Measurements from ENCODE around the gene PAM. TPM values are rescaled to one million over a fixed set of nuclear protein-coding genes. Genes with fewer than 3 reads are reported as not detected.
A peak's percentile ranks its signal among the peaks of the same experiment; 100 is the strongest.

PAM gene
- total RNA-seq (2021; ENCODE audit: unreplicated experiment) (131 TPM), Bru-seq, nascent RNA (percentile 76 among the genes with signal in this experiment), BruChase-seq, experiment 1, labeled RNA remaining after a 2-hour chase (percentile 65 among the genes with signal in this experiment), BruChase-seq, experiment 2, labeled RNA remaining after a 6-hour chase (percentile 67 among the genes with signal in this experiment)
- 66.4 TPM for polyA plus RNA-seq (2012; ENCODE audit: insufficient read length)
- long read RNA-seq, full-length matches to known transcripts = 48 of 245 reads
- long read RNA-seq, partial matches to known transcripts = 45 of 245 reads
- long read RNA-seq, other reads (novel, unspliced or antisense) = 152 of 245 reads

DNA sequence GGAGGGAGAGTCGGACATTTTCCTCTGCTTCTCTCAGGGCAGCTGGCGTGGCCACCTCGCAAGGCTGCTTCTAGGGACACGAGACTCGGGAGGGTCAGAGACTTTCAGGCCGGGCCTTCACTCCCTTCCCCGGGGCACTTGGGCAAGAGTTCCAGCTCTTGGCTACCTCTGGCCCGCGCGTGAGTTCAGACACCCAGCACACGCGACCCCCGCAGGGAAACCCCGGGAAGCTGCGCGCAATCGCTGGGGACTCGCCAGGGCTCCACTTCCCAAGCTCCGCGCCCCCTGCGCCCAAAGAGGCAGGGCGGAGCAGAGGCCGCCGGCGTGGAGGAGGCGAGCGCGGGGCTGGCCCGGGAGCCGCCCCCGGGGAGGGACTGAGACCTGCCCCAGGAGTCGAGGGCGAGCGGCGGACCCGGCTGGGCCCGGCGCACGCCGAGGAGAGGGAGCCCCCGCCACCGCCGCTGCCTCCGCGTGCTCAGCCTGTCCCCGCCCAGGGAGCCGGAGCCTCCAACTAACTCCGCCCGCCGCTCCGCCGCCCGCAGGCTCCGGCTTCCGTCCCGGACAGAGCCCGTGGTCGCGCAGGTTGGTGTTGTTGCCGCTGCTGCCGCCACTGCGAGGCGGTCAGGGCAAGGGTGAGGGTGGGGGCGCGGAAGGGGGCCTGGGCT is at the start of gene PAM:
TSS of gene PAM (plus strand) at position 539 of the 665 bp plus-strand sequence. CDS start 110,891 bp downstream, outside the sequence.
- in situ Hi-C loops (cut with HindIII; ENCODE audit: low pct_unique_long_range_greater_than_20kb, low sequenced_read_pairs) (no loop called here), intact Hi-C loops (cut with micrococcal nuclease; ENCODE audit: unreplicated experiment) (no loop called here)
- no TSS peak for BruUV-seq (replicated peaks)
- ChIA-PET CTCF (no interaction called here), POLR2A (interaction anchor here (0.7 kb wide), 1 partner anchor 11 kb away, joined by 3 read pairs; no protein-coding TSS in a partner anchor)
- Histone ChIP-seq H3K4me3 (ENCODE audit: low read depth in 2 of 2, low read length in 2 of 2) (peak within 1 kb of the TSS; percentile 93 to 94), H3K27me3 (ENCODE audit: control insufficient read depth, insufficient read depth, low read length) (no peaks in the 10 kb centered on the region), H3K27ac (ENCODE audit: low read length) (peak within 1 kb of the TSS; percentile 78), H3K36me3 (ENCODE audit: control insufficient read depth, insufficient read depth, low read length) (peaks cover 5% of the 10 kb centered on the region; the same call in 1 of the 2 replicates), H3K4me1 (ENCODE audit: control insufficient read depth, insufficient read depth, low read length) (peaks cover 10% of the 10 kb centered on the region), H3K9me3 (ENCODE audit: control insufficient read depth, insufficient read depth, low read depth, low read length) (no peaks in the 10 kb centered on the region)
- TF ChIP-seq POLR2AphosphoS5 (IDR thresholded peaks at IDR 0.05; ENCODE audit: low read depth, low read length) (no peak; the same call in 1 of the 2 replicates), TCF7L2 (IDR thresholded peaks at IDR 0.05; ENCODE audit: low read depth, low read length) (no peak), SIN3A (IDR thresholded peaks at IDR 0.05; ENCODE audit: borderline replicate concordance, insufficient read depth, low read depth, low read length) (peak; percentile 36; the same call in 1 of the 2 replicates)
- peak; percentile 94 for ATAC-seq
- DNase-seq (ENCODE audit: low read depth, low spot score) = no peak

DNA sequence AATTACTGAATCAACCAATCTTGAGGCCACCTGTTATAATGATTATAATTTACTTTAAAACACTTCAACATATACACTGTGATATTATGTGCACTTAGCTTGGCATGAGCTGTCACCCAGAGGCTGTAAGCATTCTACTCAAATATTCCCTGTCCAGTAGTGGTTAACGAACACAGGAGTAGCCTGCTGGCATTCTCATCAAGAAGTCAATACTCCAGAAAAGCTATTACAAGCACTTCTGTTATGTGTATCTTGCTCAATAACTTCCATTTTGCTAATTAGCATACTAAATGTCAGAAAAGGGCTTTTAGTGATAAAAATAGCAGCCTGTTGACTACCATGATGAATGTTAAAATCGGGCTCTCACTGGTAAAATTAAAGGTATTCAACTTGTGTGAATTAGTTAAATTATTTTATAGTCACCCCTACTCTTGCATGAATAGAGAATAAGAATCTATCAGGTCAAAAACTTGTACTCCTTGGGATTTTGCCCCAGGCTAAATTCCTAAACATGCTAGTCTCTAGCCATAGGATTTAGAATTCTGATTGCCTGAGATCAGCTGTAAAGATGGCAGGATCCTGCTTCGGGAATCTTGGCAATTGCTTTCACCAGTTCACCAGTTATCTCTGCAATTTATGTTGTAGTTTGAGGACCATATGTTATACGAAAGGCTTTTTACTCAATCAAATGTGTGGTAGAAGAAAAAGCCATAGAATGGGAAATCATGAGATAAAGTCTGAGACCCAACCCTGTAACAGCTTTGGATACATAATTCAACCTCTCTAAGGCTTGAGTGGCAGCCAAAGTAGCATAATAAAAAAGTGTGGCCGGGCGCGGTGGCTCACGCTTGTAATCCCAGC is 43.4 kb upstream of the PAM start:
- BruUV-seq (replicated peaks) = no TSS peak
- DNase-seq (ENCODE audit: low read depth, low spot score) (no peak), ATAC-seq (no peak)
- no peak overlapping the region for H3K27ac ChIP-seq (ENCODE audit: low read length)
- no peaks in the 10 kb centered on the region for H3K36me3 ChIP-seq (ENCODE audit: control insufficient read depth, insufficient read depth, low read length)
- in situ Hi-C loops (cut with HindIII; ENCODE audit: low pct_unique_long_range_greater_than_20kb, low sequenced_read_pairs) = no loop called here
- intact Hi-C loops (cut with micrococcal nuclease; ENCODE audit: unreplicated experiment) = no loop called here
- ChIA-PET POLR2A (no interaction called here), CTCF (no interaction called here)
- H3K27me3 ChIP-seq (ENCODE audit: control insufficient read depth, insufficient read depth, low read length) = no peaks in the 10 kb centered on the region
- no peaks in the 10 kb centered on the region for H3K9me3 ChIP-seq (ENCODE audit: control insufficient read depth, insufficient read depth, low read depth, low read length)
- TF ChIP-seq SIN3A (IDR thresholded peaks at IDR 0.05; ENCODE audit: borderline replicate concordance, insufficient read depth, low read depth, low read length) (no peak), TCF7L2 (IDR thresholded peaks at IDR 0.05; ENCODE audit: low read depth, low read length) (no peak), POLR2AphosphoS5 (IDR thresholded peaks at IDR 0.05; ENCODE audit: low read depth, low read length) (no peak)
- TF ChIP-seq, protein P1, sequence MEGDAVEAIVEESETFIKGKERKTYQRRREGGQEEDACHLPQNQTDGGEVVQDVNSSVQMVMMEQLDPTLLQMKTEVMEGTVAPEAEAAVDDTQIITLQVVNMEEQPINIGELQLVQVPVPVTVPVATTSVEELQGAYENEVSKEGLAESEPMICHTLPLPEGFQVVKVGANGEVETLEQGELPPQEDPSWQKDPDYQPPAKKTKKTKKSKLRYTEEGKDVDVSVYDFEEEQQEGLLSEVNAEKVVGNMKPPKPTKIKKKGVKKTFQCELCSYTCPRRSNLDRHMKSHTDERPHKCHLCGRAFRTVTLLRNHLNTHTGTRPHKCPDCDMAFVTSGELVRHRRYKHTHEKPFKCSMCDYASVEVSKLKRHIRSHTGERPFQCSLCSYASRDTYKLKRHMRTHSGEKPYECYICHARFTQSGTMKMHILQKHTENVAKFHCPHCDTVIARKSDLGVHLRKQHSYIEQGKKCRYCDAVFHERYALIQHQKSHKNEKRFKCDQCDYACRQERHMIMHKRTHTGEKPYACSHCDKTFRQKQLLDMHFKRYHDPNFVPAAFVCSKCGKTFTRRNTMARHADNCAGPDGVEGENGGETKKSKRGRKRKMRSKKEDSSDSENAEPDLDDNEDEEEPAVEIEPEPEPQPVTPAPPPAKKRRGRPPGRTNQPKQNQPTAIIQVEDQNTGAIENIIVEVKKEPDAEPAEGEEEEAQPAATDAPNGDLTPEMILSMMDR (IDR thresholded peaks at IDR 0.05) = no peak
- TF ChIP-seq, protein P2, sequence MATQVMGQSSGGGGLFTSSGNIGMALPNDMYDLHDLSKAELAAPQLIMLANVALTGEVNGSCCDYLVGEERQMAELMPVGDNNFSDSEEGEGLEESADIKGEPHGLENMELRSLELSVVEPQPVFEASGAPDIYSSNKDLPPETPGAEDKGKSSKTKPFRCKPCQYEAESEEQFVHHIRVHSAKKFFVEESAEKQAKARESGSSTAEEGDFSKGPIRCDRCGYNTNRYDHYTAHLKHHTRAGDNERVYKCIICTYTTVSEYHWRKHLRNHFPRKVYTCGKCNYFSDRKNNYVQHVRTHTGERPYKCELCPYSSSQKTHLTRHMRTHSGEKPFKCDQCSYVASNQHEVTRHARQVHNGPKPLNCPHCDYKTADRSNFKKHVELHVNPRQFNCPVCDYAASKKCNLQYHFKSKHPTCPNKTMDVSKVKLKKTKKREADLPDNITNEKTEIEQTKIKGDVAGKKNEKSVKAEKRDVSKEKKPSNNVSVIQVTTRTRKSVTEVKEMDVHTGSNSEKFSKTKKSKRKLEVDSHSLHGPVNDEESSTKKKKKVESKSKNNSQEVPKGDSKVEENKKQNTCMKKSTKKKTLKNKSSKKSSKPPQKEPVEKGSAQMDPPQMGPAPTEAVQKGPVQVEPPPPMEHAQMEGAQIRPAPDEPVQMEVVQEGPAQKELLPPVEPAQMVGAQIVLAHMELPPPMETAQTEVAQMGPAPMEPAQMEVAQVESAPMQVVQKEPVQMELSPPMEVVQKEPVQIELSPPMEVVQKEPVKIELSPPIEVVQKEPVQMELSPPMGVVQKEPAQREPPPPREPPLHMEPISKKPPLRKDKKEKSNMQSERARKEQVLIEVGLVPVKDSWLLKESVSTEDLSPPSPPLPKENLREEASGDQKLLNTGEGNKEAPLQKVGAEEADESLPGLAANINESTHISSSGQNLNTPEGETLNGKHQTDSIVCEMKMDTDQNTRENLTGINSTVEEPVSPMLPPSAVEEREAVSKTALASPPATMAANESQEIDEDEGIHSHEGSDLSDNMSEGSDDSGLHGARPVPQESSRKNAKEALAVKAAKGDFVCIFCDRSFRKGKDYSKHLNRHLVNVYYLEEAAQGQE (IDR thresholded peaks at IDR 0.05; ENCODE audit: insufficient read depth in 1 of 2, low read depth in 2 of 2, low read length in 1 of 2) = no peak
- H3K4me3 ChIP-seq (ENCODE audit: low read depth in 2 of 2, low read length in 2 of 2) = no peak overlapping the region
- H3K4me1 ChIP-seq (ENCODE audit: control insufficient read depth, insufficient read depth, low read length) = no peaks in the 10 kb centered on the region

All from Panc1 (cell line).